Non-pigmented ciliary epithelial cell (primary cell): ENCODE measurements around the gene HS3ST4.
"Not testable (repeated sequence)": the region's sequence is repeated elsewhere in the genome, so short reads cannot be mapped to it uniquely, and the experiment has no call there.

ENCODE experiments used
- DNase-seq: peaks from one replicate; pipeline ENCODE4 v3.0.0-alpha.2; 2010; ENCODE audit warnings: low read depth

HS3ST4 gene

GRCh38 chr16:25730396-25730795 is 38.6 kb downstream of the HS3ST4 start:
- no peak for DNase-seq

- no peak for DNase-seq
Measured at GRCh38 chr16:25734430-25735385, 42.9 kb downstream of the HS3ST4 start.

- DNase-seq, result no peak
Measured at GRCh38 chr16:25735645-25736044, 43.9 kb downstream of the HS3ST4 start.

DNA sequence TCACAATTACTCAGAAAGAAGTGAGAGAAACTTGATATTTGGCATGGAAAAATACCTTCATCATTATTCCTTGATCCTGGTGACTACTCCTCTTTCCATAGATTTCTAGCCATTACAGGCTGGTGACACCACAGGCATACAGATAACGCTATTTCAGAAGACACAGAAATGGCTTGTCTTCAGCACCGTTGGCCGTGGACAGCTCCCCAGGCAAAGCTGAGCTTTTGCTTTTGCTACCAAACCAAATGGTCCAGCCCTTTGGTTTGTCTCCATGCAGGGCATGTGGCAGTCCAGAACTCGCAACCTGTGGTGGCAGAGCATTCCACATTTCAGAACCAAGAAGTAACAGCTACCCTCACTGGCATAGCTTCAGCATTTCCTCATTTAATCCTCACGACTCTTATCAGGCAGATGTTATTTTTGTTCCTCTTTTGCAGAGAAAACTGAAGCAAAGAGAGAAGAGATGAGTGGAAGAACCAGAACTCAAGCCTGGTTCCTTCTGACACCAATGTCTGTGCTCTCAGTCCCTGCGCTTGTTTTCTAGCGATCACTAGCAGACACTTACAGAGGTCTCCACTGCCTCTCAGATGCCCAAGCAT is 55.5 kb downstream of the HS3ST4 start:
- no peak for DNase-seq

GRCh38 chr16:25748092-25748654 is 56.4 kb downstream of the HS3ST4 start:
- no peak for DNase-seq

- DNase-seq, result no peak
Measured at GRCh38 chr16:25750488-25751216, 58.9 kb downstream of the HS3ST4 start.

DNA sequence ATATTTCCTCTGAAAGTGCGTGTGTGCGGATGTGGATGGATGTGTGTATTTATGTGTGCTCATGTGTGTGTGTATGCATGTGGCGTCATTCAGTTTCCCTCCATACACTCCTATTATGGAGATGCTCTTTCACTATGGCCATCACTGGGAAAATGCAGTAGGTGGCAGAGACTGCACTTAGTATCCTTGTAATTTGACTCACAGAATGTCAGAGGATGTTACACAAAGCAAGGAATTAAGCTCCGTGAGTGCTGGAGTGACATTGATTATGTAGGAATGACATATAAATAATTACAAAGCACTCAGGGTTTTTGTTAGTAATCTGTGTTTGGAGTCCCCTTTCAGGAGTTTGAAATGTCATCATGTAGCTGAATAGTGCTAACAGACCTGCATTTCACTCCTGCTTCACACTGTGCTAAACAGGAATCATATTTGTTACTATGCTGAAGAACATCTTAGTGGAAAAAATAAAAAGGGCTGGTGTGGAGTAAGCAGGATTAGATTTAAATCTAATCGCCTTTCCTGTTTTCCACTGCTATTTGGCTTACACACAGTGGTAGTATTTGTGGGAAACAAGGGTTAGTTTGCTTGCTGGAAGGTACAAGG is 59.6 kb downstream of the HS3ST4 start:
- DNase-seq, result no peak

GRCh38 chr16:25764466-25764865 is 72.7 kb downstream of the HS3ST4 start:
- no peak for DNase-seq

DNA sequence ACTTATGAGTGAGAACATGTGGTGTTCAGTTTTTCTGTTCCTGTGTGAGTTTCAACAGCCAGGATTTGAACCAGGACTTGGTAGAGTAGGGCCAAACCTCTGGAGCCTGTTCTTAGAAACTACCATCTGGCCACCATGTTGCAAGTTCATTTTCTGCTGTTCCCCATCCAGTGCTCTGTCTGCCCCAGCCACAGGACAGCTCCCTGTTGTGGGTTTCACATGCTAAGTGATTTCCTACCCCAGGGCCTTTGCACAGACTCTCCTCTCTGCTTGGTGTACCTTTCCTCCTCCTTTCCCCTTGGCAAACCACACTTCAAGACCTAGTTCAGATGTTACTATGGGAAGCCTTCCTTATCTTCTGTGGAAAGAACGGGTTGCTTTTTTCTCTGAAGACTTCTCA is 79.5 kb downstream of the HS3ST4 start:
- no peak for DNase-seq

DNA sequence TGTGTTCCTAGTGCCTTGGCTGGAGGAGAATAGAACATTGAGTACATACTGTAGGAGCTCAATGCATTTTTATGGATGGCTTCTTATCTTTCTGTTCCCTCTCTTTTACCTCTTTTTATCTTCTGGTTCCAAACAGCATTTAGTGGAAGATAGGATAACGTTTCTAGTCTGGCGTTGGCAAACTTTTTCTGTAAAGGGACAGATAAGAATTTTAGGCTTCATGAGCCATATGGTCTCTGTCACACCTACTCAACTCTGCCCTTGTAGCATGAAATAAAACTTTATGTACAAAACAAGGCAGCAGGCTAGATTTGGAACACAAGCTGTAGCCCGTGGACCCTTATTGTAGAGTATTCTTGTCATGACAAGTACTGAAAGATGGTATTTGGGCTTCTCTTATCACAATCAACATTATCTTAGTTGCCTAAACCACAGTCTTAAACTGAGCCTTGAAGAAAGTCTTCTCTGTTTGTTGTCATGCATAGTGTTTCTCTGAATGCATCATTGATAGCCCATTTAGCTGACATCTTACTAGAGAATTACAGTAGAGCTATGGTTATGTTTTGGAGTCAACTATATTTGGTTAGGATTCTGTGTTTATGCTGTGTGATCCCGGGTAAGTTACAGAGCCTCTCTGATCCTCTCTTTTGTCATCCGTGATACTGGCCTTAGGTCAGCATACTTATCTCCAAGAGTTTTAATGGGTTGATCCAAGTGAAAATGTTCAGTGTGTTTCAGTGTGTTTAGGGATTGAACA is 80.2 kb downstream of the HS3ST4 start:
- DNase-seq, result no peak

DNA sequence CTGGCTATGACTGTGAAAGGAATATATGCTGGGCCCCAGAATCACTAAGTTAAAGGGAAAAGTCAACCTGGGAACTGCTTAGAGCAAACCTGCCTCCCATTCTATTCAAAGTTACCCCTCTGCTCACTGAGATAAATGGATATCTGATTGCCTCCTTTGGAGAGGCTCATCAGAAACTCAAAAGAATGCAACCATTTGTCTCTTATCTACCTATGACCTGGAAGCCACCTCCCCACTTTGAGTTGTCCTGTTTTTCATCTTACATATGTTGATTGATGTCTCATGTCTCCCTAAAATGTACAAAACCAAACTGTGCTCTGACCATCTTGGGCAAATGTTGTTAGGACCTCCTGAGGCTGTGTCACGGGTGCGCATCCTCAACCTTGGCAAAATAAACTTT is 84.5 kb downstream of the HS3ST4 start:
- not testable (repeated sequence) for DNase-seq

GRCh38 chr16:25783226-25783625 is 91.5 kb downstream of the HS3ST4 start:
- no peak for DNase-seq

DNA sequence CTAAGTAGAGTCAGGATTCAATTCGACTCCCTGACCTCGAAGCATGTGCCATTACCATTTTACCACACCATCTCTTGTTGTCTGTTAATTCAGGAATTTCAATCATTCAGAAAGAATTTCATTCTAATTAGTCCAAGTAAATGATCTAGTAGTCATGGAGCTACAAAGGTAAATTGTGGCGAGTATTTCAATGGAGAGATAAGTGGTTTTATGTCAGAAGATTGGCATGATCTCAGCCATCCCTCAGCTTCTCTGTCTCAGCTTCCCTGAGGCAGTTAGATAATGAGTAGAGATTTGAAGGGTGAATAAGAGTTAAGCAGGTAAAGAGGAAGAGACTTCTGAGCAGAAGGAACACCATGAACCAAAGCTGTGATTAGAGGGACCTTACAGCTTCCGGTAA is 93.6 kb downstream of the HS3ST4 start:
- no peak for DNase-seq

DNA sequence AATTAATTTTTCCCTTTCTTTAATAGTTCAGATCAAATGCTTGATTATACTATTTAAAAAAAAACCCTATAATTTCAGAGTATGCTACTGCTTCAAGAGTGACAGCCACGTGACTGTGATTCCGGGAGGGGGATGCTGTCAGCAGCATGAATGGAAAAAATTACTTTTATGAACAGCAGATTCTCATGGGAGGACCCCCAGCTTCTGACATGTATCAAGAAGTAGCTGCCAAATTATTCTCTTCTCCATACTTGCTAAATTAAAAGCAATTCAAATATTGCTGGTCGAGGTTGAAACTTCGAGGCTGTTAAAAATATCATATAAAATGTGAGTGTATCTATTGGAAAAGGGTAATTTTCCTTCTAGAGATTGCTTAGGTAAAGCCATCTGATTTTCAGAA is 95.0 kb downstream of the HS3ST4 start:
- DNase-seq, result no peak

- no peak for DNase-seq
Measured at GRCh38 chr16:25788637-25789036, 96.9 kb downstream of the HS3ST4 start.

DNA sequence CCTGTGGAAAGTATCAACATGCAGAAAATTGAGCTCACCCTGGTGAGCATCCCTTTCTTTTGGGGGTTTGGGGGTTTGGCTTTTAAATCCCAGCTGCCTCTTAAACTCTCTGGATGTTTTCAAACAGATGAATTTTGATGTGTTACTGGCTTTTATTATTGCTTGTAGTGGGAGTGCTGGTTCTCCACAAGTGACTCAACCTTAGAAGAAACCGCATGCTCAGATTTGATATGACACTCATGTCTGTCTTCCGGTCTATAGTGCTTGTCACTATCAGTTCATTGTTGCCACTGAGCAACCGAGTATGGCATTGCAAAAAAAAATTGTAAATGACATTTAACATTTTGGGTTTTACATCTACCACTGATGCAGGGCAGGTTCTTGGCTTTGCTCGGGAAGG is 104.5 kb downstream of the HS3ST4 start:
- DNase-seq, result no peak

DNA sequence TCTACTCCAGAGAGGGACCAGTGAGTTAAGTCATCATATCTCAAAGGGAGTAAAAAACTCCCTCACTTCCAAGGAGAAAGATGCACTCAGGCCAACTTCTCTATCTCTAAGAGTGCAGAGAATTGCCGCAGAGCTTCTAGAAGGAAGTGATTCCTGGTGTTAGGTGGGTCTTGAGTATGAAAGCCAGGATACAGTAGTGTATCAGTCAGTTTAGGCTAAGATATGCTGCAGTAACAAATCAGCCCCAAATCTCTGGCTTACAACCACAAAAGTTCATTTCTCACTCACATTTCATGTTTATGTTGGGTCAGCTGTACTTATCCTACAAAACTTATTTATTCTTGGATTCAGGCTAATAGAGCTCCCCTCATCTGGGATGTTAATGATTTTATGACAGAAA is 106.3 kb downstream of the HS3ST4 start:
- no peak for DNase-seq

DNA sequence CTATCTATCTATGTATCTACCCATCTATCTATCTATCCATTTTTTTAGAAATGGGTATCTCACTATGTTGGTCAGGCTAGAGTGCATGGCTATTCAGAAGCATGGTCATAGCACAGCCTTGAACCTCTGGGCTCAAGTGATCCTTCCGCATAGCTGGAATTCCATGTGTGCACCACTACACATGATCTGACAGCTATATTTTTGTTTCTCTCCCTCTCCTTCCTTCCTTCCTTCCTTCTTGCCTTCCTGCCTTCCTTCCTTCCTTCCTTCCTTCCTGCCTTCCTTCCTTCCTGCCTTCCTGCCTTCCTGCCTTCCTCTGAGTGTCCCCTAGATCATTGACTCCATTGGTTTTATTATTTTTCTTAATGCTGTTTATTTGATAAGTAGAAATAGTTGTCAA is 108.1 kb downstream of the HS3ST4 start:
- DNase-seq, result no peak

GRCh38 chr16:25812215-25812614 is 120.5 kb downstream of the HS3ST4 start:
- DNase-seq, result no peak

DNA sequence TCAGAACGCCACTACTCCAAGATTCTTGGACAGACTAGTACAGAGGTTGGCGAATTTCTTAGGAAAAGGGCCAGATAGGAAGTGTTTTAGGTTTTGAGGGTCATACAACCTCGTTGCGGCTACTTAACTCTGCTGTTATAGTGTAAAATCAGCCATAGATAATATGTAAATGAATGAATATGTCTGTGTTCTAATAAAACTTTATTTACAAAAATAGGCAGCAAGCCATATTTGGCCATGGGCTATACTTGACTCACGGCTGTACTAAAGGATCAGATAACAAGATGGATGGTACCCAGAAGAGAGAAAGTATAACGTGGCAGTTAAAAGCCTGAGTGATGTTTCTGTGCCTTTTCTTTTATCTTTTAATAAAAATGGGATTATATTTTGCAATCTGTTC is 125.5 kb downstream of the HS3ST4 start:
- DNase-seq, result no peak

GRCh38 chr16:25817876-25818275 is 126.1 kb downstream of the HS3ST4 start:
- DNase-seq, result no peak
